Smooth muscle cell of trachea (primary cell): ENCODE results near the gene KRTAP10-12. TPM values are rescaled to one million over a fixed set of nuclear protein-coding genes. Genes with fewer than 3 reads are reported as not detected.

Experiments used
- total RNA-seq: library from RNA; depleted of rRNA; stranded (reverse); fragments of >200 nt; gene quantifications from 2 replicates; pipeline ENCODE4 v1.2.1, GENCODE V29; 2014

The KRTAP10-12 gene, protein sequence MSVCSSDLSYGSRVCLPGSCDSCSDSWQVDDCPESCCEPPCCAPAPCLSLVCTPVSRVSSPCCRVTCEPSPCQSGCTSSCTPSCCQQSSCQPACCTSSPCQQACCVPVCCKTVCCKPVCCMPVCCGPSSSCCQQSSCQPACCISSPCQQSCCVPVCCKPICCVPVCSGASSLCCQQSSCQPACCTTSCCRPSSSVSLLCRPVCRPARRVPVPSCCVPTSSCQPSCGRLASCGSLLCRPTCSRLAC
- total RNA-seq: not detected in 2 replicates

DNA sequence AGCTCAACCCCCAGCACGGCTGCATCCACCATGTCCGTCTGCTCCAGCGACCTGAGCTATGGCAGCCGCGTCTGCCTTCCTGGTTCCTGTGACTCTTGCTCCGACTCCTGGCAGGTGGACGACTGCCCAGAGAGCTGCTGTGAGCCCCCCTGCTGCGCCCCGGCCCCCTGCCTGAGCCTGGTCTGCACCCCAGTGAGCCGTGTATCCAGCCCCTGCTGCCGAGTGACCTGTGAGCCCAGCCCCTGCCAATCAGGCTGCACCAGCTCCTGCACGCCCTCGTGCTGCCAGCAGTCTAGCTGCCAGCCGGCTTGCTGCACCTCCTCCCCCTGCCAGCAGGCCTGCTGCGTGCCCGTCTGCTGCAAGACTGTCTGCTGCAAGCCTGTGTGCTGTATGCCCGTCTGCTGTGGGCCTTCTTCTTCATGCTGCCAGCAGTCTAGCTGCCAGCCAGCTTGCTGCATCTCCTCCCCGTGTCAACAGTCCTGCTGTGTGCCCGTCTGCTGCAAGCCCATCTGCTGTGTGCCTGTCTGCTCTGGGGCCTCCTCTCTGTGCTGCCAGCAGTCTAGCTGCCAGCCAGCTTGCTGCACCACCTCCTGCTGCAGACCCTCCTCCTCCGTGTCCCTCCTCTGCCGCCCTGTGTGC lies at the start of gene KRTAP10-12:
KRTAP10-12 (plus strand) TSS at position 1 of the 639 bp plus-strand sequence; CDS start at position 31, 30 bp downstream.

DNA sequence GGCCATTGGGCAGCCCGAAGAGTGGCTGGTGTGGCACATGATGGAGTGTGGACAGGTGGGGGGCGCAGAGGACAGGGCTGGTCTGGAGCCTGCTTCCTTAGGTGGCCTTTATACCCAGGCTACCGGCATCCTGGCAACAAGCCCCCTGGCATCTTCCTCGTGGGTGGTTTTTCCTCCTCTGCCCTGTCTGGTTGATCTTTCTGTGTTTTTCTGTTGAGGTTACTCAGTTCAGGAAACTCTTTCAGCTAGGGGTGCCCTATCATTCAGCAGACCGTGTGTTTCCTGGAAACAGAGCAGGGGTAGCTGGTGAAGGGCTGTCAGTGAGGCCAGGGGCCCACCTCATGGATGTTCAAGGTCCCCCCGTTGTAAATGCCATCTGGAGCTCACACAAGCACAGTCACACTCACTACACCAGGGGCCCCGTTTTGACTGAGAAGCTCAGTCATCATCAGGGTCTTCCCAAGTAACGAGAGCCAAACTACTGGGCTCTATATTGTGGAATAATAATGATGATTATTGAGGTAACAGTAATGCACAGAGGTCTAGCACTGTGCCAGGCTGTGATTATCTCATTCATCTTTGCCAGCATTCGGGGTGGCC lies 42.3 kb upstream of the KRTAP10-12 start, which contains the start of gene KRTAP12-4:
KRTAP12-4 (minus strand) TSS at position 84 of the 600 bp plus-strand sequence; CDS start at position 39, 45 bp downstream.

DNA sequence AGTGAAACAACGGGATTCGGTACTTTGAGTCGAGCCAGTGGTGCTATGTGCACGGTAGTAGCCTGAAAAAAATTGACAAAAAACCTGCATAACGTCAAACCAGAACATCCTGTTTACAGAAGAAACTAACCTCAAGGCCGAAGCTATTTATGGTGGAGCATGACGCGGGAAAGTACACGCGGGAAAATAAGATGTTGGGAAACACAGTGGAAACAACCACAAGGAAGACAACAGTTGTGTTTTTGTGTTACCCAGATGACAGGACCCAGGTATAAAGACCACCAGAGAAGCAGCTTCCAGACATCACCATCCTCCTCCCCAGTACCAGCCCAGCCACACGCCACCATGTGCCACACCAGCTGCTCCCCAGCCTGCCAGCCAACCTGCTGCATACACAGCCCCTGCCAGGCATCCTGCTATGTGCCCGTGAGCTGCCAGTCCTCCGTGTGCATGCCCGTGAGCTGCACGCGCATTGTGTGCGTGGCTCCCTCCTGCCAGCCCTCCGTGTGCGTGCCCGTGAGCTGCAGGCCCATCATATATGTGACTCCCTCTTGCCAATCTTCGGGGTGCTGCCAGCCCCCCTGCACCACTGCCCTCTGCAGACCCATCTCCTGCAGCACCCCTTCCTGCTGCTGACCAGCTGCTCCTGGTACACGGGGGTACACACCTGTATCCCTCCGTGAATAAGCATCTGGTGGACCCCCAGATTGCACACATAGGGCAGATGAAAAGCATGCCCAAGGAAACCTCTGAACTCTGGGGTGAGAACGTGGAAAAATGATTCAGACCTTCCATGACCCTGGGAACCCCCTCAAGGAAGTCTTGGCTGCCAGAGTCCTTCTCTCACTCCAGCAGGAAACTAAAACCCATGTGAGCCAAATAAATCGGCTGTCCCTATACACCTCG lies 39.1 kb upstream of the KRTAP10-12 start, which contains the start of gene KRTAP12-3:
KRTAP12-3 (plus strand) TSS at position 298 of the 906 bp plus-strand sequence; CDS start at position 346, 48 bp downstream.

DNA sequence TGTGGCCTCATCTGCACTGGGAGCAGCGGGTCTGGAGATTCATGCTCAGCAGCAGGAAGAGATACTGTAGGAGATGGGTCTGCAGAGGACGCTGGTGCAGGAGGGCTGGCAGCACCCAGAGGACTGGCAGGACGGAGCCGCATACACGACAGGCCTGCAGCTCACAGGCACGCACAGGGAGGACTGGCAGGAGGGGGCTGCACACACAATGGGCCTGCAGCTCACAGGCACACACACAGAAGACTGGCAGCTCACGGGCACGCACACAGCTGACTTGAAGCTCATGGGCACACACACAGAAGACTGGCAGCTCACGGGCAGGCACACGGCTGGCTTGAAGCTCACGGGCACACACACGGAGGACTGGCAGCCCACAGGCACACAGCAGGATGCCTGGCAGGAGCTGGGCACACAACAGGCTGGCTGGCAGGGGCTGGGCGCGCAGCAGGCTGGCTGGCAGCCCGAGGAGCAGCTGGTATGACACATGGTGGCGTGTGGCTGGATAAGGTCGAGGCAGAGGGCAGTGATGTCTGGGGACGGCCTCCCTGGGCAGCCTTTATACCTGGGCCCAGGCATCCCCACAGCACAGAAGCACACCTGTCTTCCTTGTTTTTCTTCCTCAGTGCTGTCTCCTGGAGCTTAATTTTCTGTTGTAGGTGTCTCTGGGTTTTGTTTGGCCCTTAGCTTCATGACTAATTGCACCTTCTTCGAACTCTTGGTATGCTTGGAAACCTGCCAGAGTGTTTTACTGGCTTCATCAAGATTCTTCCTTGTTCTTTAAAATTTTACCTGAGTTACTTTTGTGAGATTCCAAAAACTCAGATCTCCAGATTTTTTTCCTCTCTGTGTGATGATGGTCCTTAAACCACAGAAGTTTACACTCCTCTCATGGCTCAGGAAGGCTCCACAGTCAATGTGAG lies 30.3 kb upstream of the KRTAP10-12 start, which contains the start of gene KRTAP12-2:
KRTAP12-2 (minus strand) TSS at position 527 of the 920 bp plus-strand sequence; CDS start at position 486, 41 bp downstream.

DNA sequence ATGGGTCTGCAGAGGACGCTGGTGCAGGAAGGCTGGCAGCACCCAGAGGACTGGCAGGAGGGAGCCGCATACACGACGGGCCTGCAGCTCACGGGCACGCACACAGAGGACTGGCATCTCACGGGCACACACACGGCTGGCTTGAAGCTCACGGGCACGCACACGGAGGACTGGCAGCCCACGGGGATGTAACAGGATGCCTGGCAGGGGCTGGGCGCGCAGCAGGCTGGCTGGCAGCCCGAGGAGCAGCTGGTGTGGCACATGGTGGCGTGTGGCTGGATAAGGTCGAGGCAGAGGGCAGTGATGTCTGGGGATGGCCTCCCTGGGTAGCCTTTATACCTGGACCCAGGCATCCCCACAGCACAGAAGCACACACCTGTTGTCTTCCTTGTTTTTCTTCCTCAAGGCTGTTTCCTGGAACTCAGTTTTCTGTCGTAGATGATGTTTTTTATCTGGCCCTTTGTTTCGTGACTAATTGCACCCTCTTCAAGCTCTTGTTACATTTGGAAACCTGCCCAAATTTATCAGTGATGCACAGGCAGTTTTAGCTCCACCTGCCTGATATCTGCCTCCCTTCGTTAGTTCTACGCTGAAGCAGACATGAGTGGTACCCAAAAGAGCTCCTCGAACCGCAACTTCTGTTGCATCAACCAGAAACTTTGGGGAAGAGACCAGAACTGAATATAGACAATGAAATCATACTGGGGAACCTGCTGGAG lies 15.0 kb upstream of the KRTAP10-12 start, which contains the start of gene KRTAP12-1:
KRTAP12-1 (minus strand) TSS at position 303 of the 719 bp plus-strand sequence; CDS start at position 263, 40 bp downstream.

DNA sequence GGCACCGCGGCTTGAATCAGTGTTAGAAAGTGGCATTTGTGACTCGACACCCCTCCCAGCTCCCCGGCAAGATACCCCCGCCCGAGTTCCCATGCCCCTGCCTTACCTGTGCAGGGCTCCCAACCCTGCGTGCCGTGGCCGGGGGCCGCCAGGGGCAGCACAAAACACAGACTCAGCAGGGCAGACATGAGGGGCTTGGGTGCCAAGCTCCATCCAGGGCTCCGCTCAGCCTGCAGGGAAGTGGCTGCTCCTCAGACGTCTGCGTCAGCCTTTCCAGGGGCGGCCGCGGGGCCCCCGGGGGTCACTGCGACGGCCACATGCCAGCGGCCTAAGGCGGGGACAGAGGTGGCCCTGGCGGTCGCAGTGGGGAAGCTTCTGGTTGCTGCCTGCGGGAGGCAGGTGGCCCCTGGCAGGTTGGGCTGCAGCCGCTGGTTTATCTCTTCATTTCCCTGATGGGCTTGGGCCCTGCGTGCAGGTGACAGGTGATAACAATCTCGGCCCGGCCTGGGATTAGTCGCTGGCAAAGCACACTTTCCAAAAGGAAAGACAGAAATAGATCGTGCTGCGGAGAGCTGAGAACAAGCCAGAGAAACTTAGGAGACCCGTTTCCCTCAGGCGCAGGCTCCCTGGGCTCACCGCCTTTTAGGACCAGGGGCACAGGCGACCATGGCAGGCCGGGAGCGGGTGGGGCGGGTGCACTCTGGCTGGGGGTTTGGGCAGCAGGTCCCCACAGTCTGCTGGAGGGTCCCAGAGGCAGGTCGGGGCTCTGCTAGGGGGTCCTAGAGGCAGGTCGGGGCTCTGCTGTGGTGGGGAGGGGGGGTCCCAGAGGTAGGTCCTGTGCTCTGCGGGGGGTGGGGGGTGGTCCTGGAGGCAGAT lies 14.6 kb downstream of the KRTAP10-12 start, which contains the start of gene TSPEAR:
TSPEAR (minus strand) TSS at position 246 of the 876 bp plus-strand sequence; CDS start at position 188, 58 bp downstream.

Other genes with a start within 250 kb of the KRTAP10-12 start
- gene LRRC3, start 241.7 kb upstream of the KRTAP10-12 start, total RNA-seq: 0.44 and 0.66 TPM in 2 replicates
- not detected in 2 replicates for gene KRTAP10-1, start 157.0 kb upstream of the KRTAP10-12 start, total RNA-seq
- gene KRTAP10-2, start 145.7 kb upstream of the KRTAP10-12 start, total RNA-seq: not detected in 2 replicates
- gene KRTAP10-3, start 138.4 kb upstream of the KRTAP10-12 start, total RNA-seq: not detected in 2 replicates
- gene KRTAP10-4, start 123.4 kb upstream of the KRTAP10-12 start, total RNA-seq: not detected in 2 replicates
- gene KRTAP10-5, start 116.6 kb upstream of the KRTAP10-12 start, total RNA-seq: not detected in 2 replicates
- gene KRTAP10-6, start 104.7 kb upstream of the KRTAP10-12 start, total RNA-seq: not detected in 2 replicates
- gene KRTAP10-7, start 96.6 kb upstream of the KRTAP10-12 start, total RNA-seq: not detected in 2 replicates
- gene KRTAP10-8, start 85.1 kb upstream of the KRTAP10-12 start, total RNA-seq: not detected in 2 replicates
- gene KRTAP10-9, start 70.1 kb upstream of the KRTAP10-12 start, total RNA-seq: not detected in 2 replicates
- gene KRTAP10-10, start 59.8 kb upstream of the KRTAP10-12 start, total RNA-seq: not detected in 2 replicates
- gene KRTAP10-11, start 50.8 kb upstream of the KRTAP10-12 start, total RNA-seq: not detected in 2 replicates
- gene KRTAP12-4, start 42.5 kb upstream of the KRTAP10-12 start, total RNA-seq: not detected in 2 replicates
- not detected in 2 replicates for gene KRTAP12-3, start 39.2 kb upstream of the KRTAP10-12 start, total RNA-seq
- not detected in 2 replicates for gene KRTAP12-2, start 30.2 kb upstream of the KRTAP10-12 start, total RNA-seq
- gene KRTAP12-1, start 15.0 kb upstream of the KRTAP10-12 start, total RNA-seq: not detected in 2 replicates
- gene TSPEAR, start 14.4 kb downstream of the KRTAP10-12 start, total RNA-seq: not detected in 2 replicates
- 58.6 and 98.6 TPM in 2 replicates for gene UBE2G2, start 104.6 kb downstream of the KRTAP10-12 start, total RNA-seq
- 92.6 and 145 TPM in 2 replicates for gene SUMO3, start 120.9 kb downstream of the KRTAP10-12 start, total RNA-seq
- 253 and 305 TPM in 2 replicates for gene PTTG1IP, start 176.5 kb downstream of the KRTAP10-12 start, total RNA-seq
- gene ITGB2, start 223.7 kb downstream of the KRTAP10-12 start, total RNA-seq: not detected in 2 replicates
- gene SLX9, start 242.9 kb downstream of the KRTAP10-12 start, total RNA-seq: 12.6 and 13.4 TPM in 2 replicates